HG02623 (cell line): ENCODE results near the gene UBE2E1.
A peak's percentile ranks its signal among the peaks of the same experiment; 100 is the strongest.
"Not testable (repeated sequence)": the region's sequence is repeated elsewhere in the genome, so short reads cannot be mapped to it uniquely, and the experiment has no call there.

Source experiments
- ATAC-seq: cut with Tn5 transposase; IDR thresholded peaks from one replicate; pipeline ENCODE4 v1.9.1; 2021; ENCODE audit warnings: moderate library complexity; ENCODE audit not compliant: unreplicated experiment

The UBE2E1 gene

GRCh38 chr3:23915537-23916108 lies 109.9 kb downstream of the UBE2E1 start:
- no peak for ATAC-seq

GRCh38 chr3:23916152-23916885 lies 110.6 kb downstream of the UBE2E1 start:
- peak; percentile 37 for ATAC-seq

- ATAC-seq = peak; percentile 91
These were observed 111.3 kb downstream of the UBE2E1 start, which contains the start of the genes NKIRAS1 and RPL15 for GRCh38 chr3:23916886-23917678. Gene NKIRAS1, minus strand, starts transcription at chr3:23916990. Its CDS starts 6,086 bp downstream, at chr3:23910904. Gene RPL15, plus strand, starts transcription at chr3:23917132. Its CDS starts 728 bp downstream, at chr3:23917860.

GRCh38 chr3:23917679-23918303 lies 112.0 kb downstream of the UBE2E1 start:
- ATAC-seq = not testable (repeated sequence)

- ATAC-seq = not testable (repeated sequence)
These were observed 112.6 kb downstream of the UBE2E1 start for GRCh38 chr3:23918331-23918730.

- no peak for ATAC-seq
These were observed 113.9 kb downstream of the UBE2E1 start for GRCh38 chr3:23919628-23920027.

- no peak for ATAC-seq
These were observed 114.4 kb downstream of the UBE2E1 start for GRCh38 chr3:23920151-23920655.

- no peak for ATAC-seq
These were observed 115.3 kb downstream of the UBE2E1 start for GRCh38 chr3:23921052-23921511.

- no peak for ATAC-seq
These were observed 118.0 kb downstream of the UBE2E1 start for GRCh38 chr3:23923786-23924185.

GRCh38 chr3:23926246-23926645 lies 120.5 kb downstream of the UBE2E1 start:
- ATAC-seq = no peak

- ATAC-seq = no peak
These were observed 121.0 kb downstream of the UBE2E1 start for GRCh38 chr3:23926736-23927135.

GRCh38 chr3:23928524-23928923 lies 122.8 kb downstream of the UBE2E1 start:
- ATAC-seq = no peak

GRCh38 chr3:23931597-23931996 lies 125.8 kb downstream of the UBE2E1 start:
- ATAC-seq = no peak

- no peak for ATAC-seq
These were observed 126.8 kb downstream of the UBE2E1 start for GRCh38 chr3:23932571-23932970.

GRCh38 chr3:23934253-23934652 lies 128.5 kb downstream of the UBE2E1 start:
- no peak for ATAC-seq

GRCh38 chr3:23937296-23937695 lies 131.5 kb downstream of the UBE2E1 start:
- no peak for ATAC-seq

- no peak for ATAC-seq
These were observed 132.9 kb downstream of the UBE2E1 start for GRCh38 chr3:23938688-23939087.

- ATAC-seq = no peak
These were observed 135.0 kb downstream of the UBE2E1 start for GRCh38 chr3:23940775-23941174.
